ENCODE data around the gene VKORC1L1. TPM values are rescaled to one million over a fixed set of nuclear protein-coding genes. Genes with fewer than 3 reads are reported as not detected.

The VKORC1L1 gene
- total and polyA plus RNA-seq, 2 donors from 2014 or later = 6.5 to 18.0 TPM

DNA sequence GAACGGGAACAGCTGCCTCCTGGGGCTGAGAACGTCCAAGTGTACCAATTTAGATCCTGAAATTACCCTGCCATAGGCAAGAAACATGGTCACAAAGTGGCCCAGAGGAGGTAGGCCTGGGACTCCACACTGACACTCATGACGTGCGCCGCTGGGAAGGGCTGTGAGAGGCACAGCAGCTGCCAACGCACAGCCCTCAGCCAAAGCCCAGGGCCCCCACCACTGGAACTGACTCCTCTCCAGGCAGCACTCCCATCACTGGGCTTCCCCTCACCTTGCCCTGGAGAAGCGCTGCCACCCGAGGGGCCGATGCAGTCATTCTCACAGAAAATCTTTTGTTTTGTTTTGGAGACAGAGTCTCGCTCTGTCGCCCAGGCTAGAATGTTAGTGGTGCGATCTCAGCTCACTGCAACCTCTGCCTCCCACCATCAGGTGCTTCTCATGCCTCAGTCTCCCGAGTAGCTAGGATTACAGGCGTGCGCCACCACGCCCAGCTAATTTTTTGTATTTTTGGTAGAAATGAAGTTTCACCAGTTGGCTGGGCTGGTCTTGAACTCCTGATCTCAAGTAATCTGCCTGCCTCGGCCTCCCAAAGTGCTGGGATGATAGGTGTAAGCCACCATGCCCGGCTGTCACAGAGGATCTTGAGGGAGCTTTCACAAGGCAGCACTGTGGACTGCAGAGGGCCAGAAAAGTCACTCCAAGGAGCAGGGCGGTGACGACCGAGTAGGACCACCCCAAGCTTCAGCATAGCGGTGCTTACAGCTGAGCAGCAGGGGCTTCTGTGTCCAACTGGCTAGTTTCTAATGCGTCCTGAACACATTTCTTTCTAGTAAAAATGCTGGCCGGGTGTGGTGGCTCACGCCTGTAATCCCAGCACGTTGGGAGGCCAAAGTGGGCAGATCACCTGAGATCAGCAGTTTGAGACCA is 95.6 kb downstream of the VKORC1L1 start:
- H3K36me3 ChIP-seq (ENCODE audit: control insufficient read depth in 2 of 3, insufficient read depth in 3 of 3, low read length in 3 of 3) = peaks cover 6 to 56% (median 27%) of the 10 kb centered on the region in 3 donors
- DNase-seq (peak in 1 of 5 donors; percentile 61), FAIRE-seq (no peak)
- no peak overlapping the region for H3K4me3 ChIP-seq (ENCODE audit: low read length in 3 of 3)
- H3K9ac ChIP-seq (ENCODE audit: low read length in 3 of 3) = no peak overlapping the region
- H3K4me1 ChIP-seq (ENCODE audit: control insufficient read depth in 2 of 3, insufficient read depth in 2 of 3, low read depth in 1 of 3, low read length in 3 of 3) = no peaks in the 10 kb centered on the region
- H3K27ac ChIP-seq (ENCODE audit: low read depth in 2 of 2, low read length in 2 of 2) = no peak overlapping the region
- intact Hi-C loops (cut with DNase I) = no loop called here
- TF ChIP-seq CTCF (IDR thresholded peaks at IDR 0.05; ENCODE audit: borderline replicate concordance, extremely low read depth, insufficient read depth) = no peak
- no peaks in the 10 kb centered on the region for H3K27me3 ChIP-seq (ENCODE audit: control insufficient read depth, insufficient read depth, low read length)
- no peaks in the 10 kb centered on the region for H3K9me3 ChIP-seq (ENCODE audit: control insufficient read depth in 2 of 3, insufficient read depth in 1 of 3, low read length in 3 of 3)

DNA sequence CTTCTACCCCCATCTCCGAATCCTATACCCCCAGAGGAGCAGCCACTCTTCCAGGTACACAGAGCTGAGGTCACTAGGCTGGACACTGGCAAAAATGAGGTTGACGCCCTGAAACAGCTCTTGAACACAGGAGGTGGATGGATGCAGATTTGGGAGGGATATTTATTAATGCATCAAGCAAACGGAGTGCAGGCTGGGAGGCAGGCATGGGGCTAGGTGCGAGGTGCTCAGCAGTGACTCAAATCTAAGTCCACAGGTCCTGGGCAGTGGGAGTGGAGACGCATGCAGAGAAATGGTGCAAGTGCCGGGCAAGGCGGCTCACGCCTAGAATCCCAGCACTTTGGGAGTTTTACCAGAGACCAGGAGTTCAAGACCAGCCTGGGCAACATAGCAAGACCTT is 98.1 kb downstream of the VKORC1L1 start:
- no peaks in the 10 kb centered on the region for H3K4me1 ChIP-seq (ENCODE audit: control insufficient read depth in 2 of 3, insufficient read depth in 2 of 3, low read depth in 1 of 3, low read length in 3 of 3)
- no peak overlapping the region for H3K27ac ChIP-seq (ENCODE audit: low read depth in 2 of 2, low read length in 2 of 2)
- no peak for TF ChIP-seq CTCF (IDR thresholded peaks at IDR 0.05; ENCODE audit: borderline replicate concordance, extremely low read depth, insufficient read depth)
- no peaks in the 10 kb centered on the region for H3K9me3 ChIP-seq (ENCODE audit: control insufficient read depth in 2 of 3, insufficient read depth in 1 of 3, low read length in 3 of 3)
- no peak overlapping the region for H3K9ac ChIP-seq (ENCODE audit: low read length in 3 of 3)
- intact Hi-C loops (cut with DNase I) = no loop called here
- H3K36me3 ChIP-seq (ENCODE audit: control insufficient read depth in 2 of 3, insufficient read depth in 3 of 3, low read length in 3 of 3) = peaks cover 6 to 50% (median 25%) of the 10 kb centered on the region in 3 donors
- FAIRE-seq (no peak), DNase-seq (peak in 1 of 5 donors; percentile 9)
- no peak overlapping the region for H3K4me3 ChIP-seq (ENCODE audit: low read length in 3 of 3)
- H3K27me3 ChIP-seq (ENCODE audit: control insufficient read depth, insufficient read depth, low read length) = no peaks in the 10 kb centered on the region

DNA sequence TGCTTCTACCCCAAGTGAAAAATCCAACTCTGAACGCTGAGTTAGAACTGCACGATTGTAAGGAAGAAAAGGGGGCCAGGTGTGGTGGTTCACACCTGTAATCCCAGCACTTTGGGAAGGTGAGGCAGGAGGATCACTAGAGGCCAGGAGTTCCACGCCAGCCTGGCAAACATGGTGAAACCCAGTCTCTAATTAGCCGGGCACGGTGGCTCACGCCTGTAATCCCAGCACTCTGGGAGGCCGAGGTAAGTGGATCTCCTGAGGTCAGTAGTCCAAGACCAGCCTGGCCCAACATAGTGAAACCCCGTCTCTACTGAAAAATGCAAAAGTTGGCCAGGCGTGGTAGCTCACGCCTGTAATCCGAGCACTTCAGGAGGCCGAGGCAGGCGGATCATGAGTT is 100.1 kb downstream of the VKORC1L1 start:
- DNase-seq (peak in 1 of 5 donors; percentile 32), FAIRE-seq (no peak)
- H3K9me3 ChIP-seq (ENCODE audit: control insufficient read depth in 2 of 3, insufficient read depth in 1 of 3, low read length in 3 of 3) = no peaks in the 10 kb centered on the region
- peaks cover 2 to 32% (median 13%) of the 10 kb centered on the region in 3 donors for H3K36me3 ChIP-seq (ENCODE audit: control insufficient read depth in 2 of 3, insufficient read depth in 3 of 3, low read length in 3 of 3)
- no peak overlapping the region for H3K4me3 ChIP-seq (ENCODE audit: low read length in 3 of 3)
- no peak overlapping the region for H3K27ac ChIP-seq (ENCODE audit: low read depth in 2 of 2, low read length in 2 of 2)
- H3K9ac ChIP-seq (ENCODE audit: low read length in 3 of 3) = no peak overlapping the region
- intact Hi-C loops (cut with DNase I) = no loop called here
- TF ChIP-seq CTCF (IDR thresholded peaks at IDR 0.05; ENCODE audit: borderline replicate concordance, extremely low read depth, insufficient read depth) = no peak
- no peaks in the 10 kb centered on the region for H3K27me3 ChIP-seq (ENCODE audit: control insufficient read depth, insufficient read depth, low read length)
- H3K4me1 ChIP-seq (ENCODE audit: control insufficient read depth in 2 of 3, insufficient read depth in 2 of 3, low read depth in 1 of 3, low read length in 3 of 3) = no peaks in the 10 kb centered on the region

Measured in kidney (tissue), 14 donors.